H1 (cell line): ENCODE measurements around the gene ZFP1. TPM values are rescaled to one million over a fixed set of nuclear protein-coding genes. Genes with fewer than 3 reads are reported as not detected.

Experiments
- CTCF ChIA-PET: fragments of 300-600 bp; sonication (Branson Sonifier 250); formaldehyde crosslinking; loops from one replicate; lab custom pipeline; 2021; ENCODE audit not compliant: partially characterized antibody; lab: Charles Lee
- POLR2A ChIA-PET: fragments of 300-600 bp; sonication (Branson Sonifier 250); formaldehyde crosslinking; loops from one replicate; lab custom pipeline; 2021; ENCODE audit warnings: inconsistent platforms; ENCODE audit not compliant: partially characterized antibody; lab: Charles Lee
- DNase-seq, 2 experiments: peaks; one replicate each; pipeline versions ENCODE4 v3.0.0 to v3.0.0-alpha.2; 2010 to 2022; ENCODE audit warnings: low spot score in 2 of 2, low read depth in 1 of 2, mixed read lengths in 1 of 2
- FAIRE-seq: peaks from 2 replicates; lab custom pipeline; 2011; peaks lifted over from hg19 to GRCh38; lab: Jason Lieb, UNC
- H2AFZ ChIP-seq: 2 replicates; pipeline ENCODE4 v1.8.1; 2012; ENCODE audit warnings: low read length, inconsistent platforms
- H2AK5ac ChIP-seq: 2 replicates; pipeline ENCODE4 v1.6.1; 2013; ENCODE audit warnings: low read depth, low read length
- H2BK120ac ChIP-seq: replicated peaks from 2 replicates; pipeline ENCODE3; 2013; ENCODE audit warnings: low read depth, low read length, inconsistent platforms
- H2BK12ac ChIP-seq: 2 replicates; pipeline ENCODE4 v1.6.1; 2013; ENCODE audit warnings: low read depth, low read length
- H2BK15ac ChIP-seq: 2 replicates; pipeline ENCODE4 v1.6.1; 2013; ENCODE audit warnings: low read length
- H2BK20ac ChIP-seq: 2 replicates; pipeline ENCODE4 v1.6.1; 2013; ENCODE audit warnings: low read length
- H2BK5ac ChIP-seq: 2 replicates; pipeline ENCODE4 v1.6.1; 2013; ENCODE audit warnings: low read depth, low read length
- H3K14ac ChIP-seq: 2 replicates; pipeline ENCODE4 v1.6.1; 2013; ENCODE audit warnings: inconsistent platforms; ENCODE audit not compliant: insufficient read length
- H3K18ac ChIP-seq: 2 replicates; pipeline ENCODE4 v1.6.1; 2013; ENCODE audit warnings: low read length; ENCODE audit errors: extremely low read depth
- H3K23ac ChIP-seq: 2 replicates; pipeline ENCODE4 v1.6.1; 2013; ENCODE audit warnings: inconsistent platforms; ENCODE audit not compliant: insufficient read length
- H3K23me2 ChIP-seq: 2 replicates; pipeline ENCODE4 v1.6.1; 2013; ENCODE audit warnings: low read depth, low read length
- H3K27ac ChIP-seq: 2 replicates; pipeline ENCODE4 v1.6.1; 2011; ENCODE audit warnings: low read depth, low read length, inconsistent platforms
- H3K27me3 ChIP-seq, 4 experiments: replicated peaks in 1 of 4; 1 replicate in 1 of 4; 2 replicates in 3 of 4; pipeline versions ENCODE4 v1.6.1 to v1.8.1; 2011 to 2013; ENCODE audit warnings: low read length in 3 of 4, mild to moderate bottlenecking in 3 of 4, inconsistent platforms in 2 of 4, mixed read lengths in 2 of 4, moderate library complexity in 1 of 4; ENCODE audit not compliant: control insufficient read depth in 3 of 4, insufficient read depth in 3 of 4; ENCODE audit errors: extremely low read depth in 1 of 4
- H3K36me3 ChIP-seq, 4 experiments: 2 replicates each; pipeline versions ENCODE4 v1.6.1 to v1.8.1; 2011 to 2013; ENCODE audit warnings: mild to moderate bottlenecking in 4 of 4, low read length in 3 of 4, moderate library complexity in 2 of 4, control low read depth in 1 of 4, inconsistent platforms in 1 of 4; ENCODE audit not compliant: insufficient read depth in 4 of 4, control insufficient read depth in 2 of 4
- H3K4ac ChIP-seq: replicated peaks from 2 replicates; pipeline ENCODE3; 2013; ENCODE audit warnings: low read length, low read depth, mixed read lengths, inconsistent platforms; ENCODE audit not compliant: insufficient read length
- H3K4me1 ChIP-seq, 4 experiments: replicated peaks in 1 of 4; 1 replicate in 1 of 4; 2 replicates in 3 of 4; pipeline versions ENCODE4 v1.6.1 to v1.8.1; 2011 to 2013; ENCODE audit warnings: low read length in 3 of 4, inconsistent platforms in 2 of 4, mixed read lengths in 1 of 4; ENCODE audit not compliant: insufficient read depth in 4 of 4, control insufficient read depth in 3 of 4
- H3K4me2 ChIP-seq, 2 experiments: 2 replicates each; pipeline versions ENCODE4 v1.6.1 to v1.8.1; 2011 to 2013; ENCODE audit warnings: low read depth in 2 of 2, low read length in 2 of 2, control low read depth in 1 of 2, inconsistent platforms in 1 of 2, mild to moderate bottlenecking in 1 of 2; ENCODE audit not compliant: insufficient read depth in 1 of 2
- H3K4me3 ChIP-seq, 4 experiments: fragments of 200-600, 300-600 bp in 1 of 4; sonication (generic), shearing (Covaris generic), sonication (Bioruptor Twin) in 1 of 4; 2 replicates each; pipeline versions ENCODE4 v1.5.1 to v1.8.1; 2011 to 2016; ENCODE audit warnings: low read length in 4 of 4, low read depth in 3 of 4, control low read depth in 2 of 4, inconsistent platforms in 2 of 4, mild to moderate bottlenecking in 2 of 4, mixed read lengths in 1 of 4, moderate library complexity in 1 of 4; ENCODE audit not compliant: insufficient read depth in 2 of 4; ENCODE audit errors: extremely low read depth in 1 of 4
- H3K56ac ChIP-seq: replicated peaks from 2 replicates; pipeline ENCODE3; 2013; ENCODE audit warnings: low read depth, mild to moderate bottlenecking, mixed read lengths, low read length, inconsistent platforms; ENCODE audit not compliant: insufficient read length
- H3K79me1 ChIP-seq: 2 replicates; pipeline ENCODE4 v1.6.1; 2013; ENCODE audit warnings: low read depth, low read length, control low read depth
- H3K79me2 ChIP-seq, 2 experiments: 2 replicates each; pipeline versions ENCODE4 v1.6.1 to v1.8.1; 2012 to 2013; ENCODE audit warnings: low read length in 2 of 2, mild to moderate bottlenecking in 2 of 2, inconsistent platforms in 1 of 2; ENCODE audit not compliant: insufficient read depth in 2 of 2, control insufficient read depth in 1 of 2
- H3K9ac ChIP-seq, 4 experiments: replicated peaks in 1 of 4; 1 replicate in 1 of 4; 2 replicates in 3 of 4; pipeline versions ENCODE4 v1.6.1 to v1.8.1; 2011 to 2013; ENCODE audit warnings: low read depth in 3 of 4, low read length in 3 of 4, control low read depth in 2 of 4, mild to moderate bottlenecking in 2 of 4, moderate library complexity in 2 of 4, inconsistent platforms in 1 of 4; ENCODE audit errors: extremely low read depth in 1 of 4
- H3K9me3 ChIP-seq, 2 experiments: 2 replicates each; pipeline versions ENCODE4 v1.6.1 to v1.8.1; 2012 to 2013; ENCODE audit warnings: mild to moderate bottlenecking in 2 of 2, moderate library complexity in 2 of 2, control low read depth in 1 of 2, inconsistent platforms in 1 of 2, low read depth in 1 of 2, low read length in 1 of 2, mixed read lengths in 1 of 2; ENCODE audit not compliant: insufficient read depth in 2 of 2
- H4K20me1 ChIP-seq, 2 experiments: replicated peaks in 1 of 2; 2 replicates each; pipeline versions ENCODE3 to v1.8.1; 2011 to 2013; ENCODE audit warnings: inconsistent platforms in 2 of 2, low read length in 2 of 2, mild to moderate bottlenecking in 1 of 2; ENCODE audit not compliant: insufficient read depth in 2 of 2, control insufficient read depth in 1 of 2
- H4K5ac ChIP-seq: 2 replicates; pipeline ENCODE4 v1.6.1; 2013; ENCODE audit warnings: low read length, low read depth, mixed read lengths, inconsistent platforms; ENCODE audit not compliant: insufficient read length
- H4K8ac ChIP-seq: 2 replicates; pipeline ENCODE4 v1.8.0; 2013; ENCODE audit warnings: mild to moderate bottlenecking, moderate library complexity, low read length, inconsistent platforms; ENCODE audit not compliant: insufficient read depth; ENCODE audit errors: extremely low read depth
- H4K91ac ChIP-seq: replicated peaks from 2 replicates; pipeline ENCODE3; 2013; ENCODE audit warnings: low read length, mixed read lengths, inconsistent platforms; ENCODE audit not compliant: insufficient read length
- MAX ChIP-seq: IDR thresholded peaks from 2 replicates; pipeline ENCODE4 v1.6.1; 2012; ENCODE audit warnings: inconsistent platforms
- ZNF274 ChIP-seq: IDR thresholded peaks from 2 replicates; pipeline ENCODE4 v1.7.0; 2012; ENCODE audit warnings: low read length, borderline replicate concordance; ENCODE audit errors: extremely low read depth
- whole genome bisulfite sequencing, 2 experiments: shearing (Covaris generic) in 1 of 2; methylation state at CpG; one replicate each; pipeline versions ENCODE4 v1.1.6 to v1.1.7; 2013 to 2015; ENCODE audit warnings: low lambda C conversion rate in 2 of 2, mixed read lengths in 2 of 2, inconsistent platforms in 1 of 2, low coverage in 1 of 2, missing lambda C conversion rate in 1 of 2; ENCODE audit not compliant: insufficient replicate concordance in 2 of 2, insufficient coverage in 1 of 2, insufficient read length in 1 of 2; ENCODE audit errors: extremely low coverage in 1 of 2, missing lambda C conversion rate in 1 of 2; 5-methylcytosine and 5-hydroxymethylcytosine counted together
- polyA plus RNA-seq, 7 experiments: library from polyadenylated mRNA; depleted of rRNA in 3 of 7; stranded (reverse) in 5 of 7; unstranded in 2 of 7; fragments of >200 nt in 5 of 7; fragments of 200-250 nt in 2 of 7; gene quantifications; 1 replicate in 5 of 7; 2 replicates in 1 of 7; 4 replicates in 1 of 7; pipeline versions ENCODE4 v1.2.1 to v1.2.3, GENCODE V29; 2011 to 2013; ENCODE audit warnings: missing spikeins in 2 of 7, mixed read lengths in 2 of 7
- total RNA-seq: library from RNA; stranded (reverse); fragmentation: NEBNext Ultra II Directional; extraction: Animal tissue kit (Norgen Biotek cat#: 25700); gene quantifications from 2 replicates; pipeline ENCODE4 v1.2.1, GENCODE V29; 2021

Gene ZFP1
- total and polyA plus RNA-seq, 2 of the 8 experiments (the other 6 are each of a cell fraction or from before 2014, with no cell fraction given): 4.0 to 11.2 TPM

GRCh38 chr16:75169899-75170405 lies 21.6 kb downstream of the ZFP1 start:
- Histone ChIP-seq H3K9ac (no peak overlapping the region), H2BK12ac (no peak overlapping the region), H3K79me1 (no peaks in the 10 kb centered on the region), H3K9me3 (peaks cover 57 to 72% of the 10 kb centered on the region in 2 experiments), H3K4me2 (no peak overlapping the region), H4K5ac (no peak overlapping the region), H3K36me3 (peaks cover 5 to 60% (median 47%) of the 10 kb centered on the region in 4 experiments; a peak in 7 of 8 replicates), H3K23ac (no peak overlapping the region), H3K18ac (no peak overlapping the region), H2AK5ac (no peak overlapping the region), H4K91ac (no peak overlapping the region), H2AFZ (no peak overlapping the region), H3K4ac (no peak overlapping the region), H3K4me3 (no peak overlapping the region), H4K8ac (no peak overlapping the region), H3K14ac (no peak overlapping the region), H3K27ac (no peak overlapping the region), H3K56ac (no peak overlapping the region), H3K79me2 (no peaks in the 10 kb centered on the region), H3K4me1 (no peaks in the 10 kb centered on the region), H2BK5ac (no peak overlapping the region), H4K20me1 (no peaks in the 10 kb centered on the region), H2BK120ac (no peak overlapping the region), H3K23me2 (no peaks in the 10 kb centered on the region), H2BK15ac (no peak overlapping the region), H2BK20ac (no peak overlapping the region), H3K27me3 (no peaks in the 10 kb centered on the region)
- WGBS, 2 experiments: 95% methylated on average over 10 of the region's 10 CpGs; no CpG with 5 or more reads in 1 of the 2 experiments
- FAIRE-seq (no peak), DNase-seq (no peak)
- POLR2A ChIA-PET: no interaction called here
- no peak for TF ChIP-seq MAX
- TF ChIP-seq ZNF274: peak; percentile 92
- CTCF ChIA-PET: no interaction called here
